ENCODE results near the gene CAGE1. TPM values are rescaled to one million over a fixed set of nuclear protein-coding genes. Genes with fewer than 3 reads are reported as not detected.
"Not testable (repeated sequence)": the region's sequence is repeated elsewhere in the genome, so short reads cannot be mapped to it uniquely, and the experiment has no call there.

CAGE1 gene
- total RNA-seq, 2 experiments from 2014 or later = 0.12 to 0.22 TPM

- H3K36me3 Mint-ChIP-seq; POLR2A ChIA-PET; CTCF ChIA-PET; H3K4me1 Mint-ChIP-seq (ENCODE audit: low read depth); H3K4me3 Mint-ChIP-seq; intact Hi-C loops (cut with micrococcal nuclease); H3K27ac Mint-ChIP-seq; H3K9me3 Mint-ChIP-seq; DNase-seq: not testable (repeated sequence)
- peaks cover 15% of the 10 kb centered on the region for H3K27me3 Mint-ChIP-seq
Measured at GRCh38 chr6:7344773-7345450, 44.6 kb downstream of the CAGE1 start.

DNA sequence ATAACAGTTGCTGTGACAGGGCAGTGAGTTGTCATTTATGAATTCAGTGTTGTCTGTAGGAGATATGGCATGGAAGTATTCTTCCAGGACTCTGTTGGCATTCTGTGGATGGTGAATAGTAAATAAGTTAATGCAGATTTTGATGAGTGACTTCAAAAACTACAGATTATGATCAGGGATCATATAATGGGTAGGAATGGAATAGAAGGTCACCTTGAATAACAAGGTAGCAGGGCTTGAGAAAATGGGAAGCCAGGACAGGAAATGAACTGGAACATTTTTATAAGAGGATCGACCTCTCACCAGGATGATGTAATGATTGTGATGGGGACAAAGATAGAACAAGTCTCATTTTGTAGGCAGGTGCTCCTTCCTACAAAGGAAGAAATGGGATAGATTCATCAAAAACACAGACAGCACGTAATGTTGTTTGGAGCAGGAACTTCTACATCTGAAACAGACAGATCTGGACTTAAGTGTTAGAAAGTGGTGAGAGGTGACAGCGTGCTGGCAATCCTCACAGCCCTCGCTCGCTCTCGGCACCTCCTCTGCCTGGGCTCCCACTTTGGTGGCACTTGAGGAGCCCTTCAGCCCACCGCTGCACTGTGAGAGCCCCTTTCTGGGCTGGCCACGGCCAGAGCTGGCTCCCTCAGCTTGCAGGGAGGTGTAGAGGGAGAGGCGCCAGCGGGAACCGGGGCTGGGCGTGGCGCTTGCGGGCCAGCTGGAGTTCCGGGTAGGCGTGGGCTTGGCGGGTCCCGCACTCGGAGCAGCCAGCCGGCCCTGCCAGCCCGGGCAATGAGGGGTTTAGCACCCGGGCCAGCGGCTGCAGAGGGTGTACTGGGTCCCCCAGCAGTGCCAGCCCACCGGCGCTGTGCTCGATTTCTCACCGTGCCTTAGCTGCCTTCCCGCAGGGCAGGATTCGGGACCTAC lies 45.7 kb downstream of the CAGE1 start:
- Mint-ChIP-seq H3K4me3 (no peak overlapping the region), H3K27me3 (peaks cover 11% of the 10 kb centered on the region), H3K36me3 (no peaks in the 10 kb centered on the region), H3K4me1 (ENCODE audit: low read depth) (no peaks in the 10 kb centered on the region), H3K27ac (no peak overlapping the region), H3K9me3 (no peaks in the 10 kb centered on the region)
- CTCF ChIA-PET = no interaction called here
- POLR2A ChIA-PET = no interaction called here
- no peak for DNase-seq
- intact Hi-C loops (cut with micrococcal nuclease) = no loop called here

GRCh38 chr6:7341989-7342742 lies 47.4 kb downstream of the CAGE1 start:
- H3K4me1 Mint-ChIP-seq (ENCODE audit: low read depth) = no peaks in the 10 kb centered on the region
- no peaks in the 10 kb centered on the region for H3K9me3 Mint-ChIP-seq
- no peak overlapping the region for H3K27ac Mint-ChIP-seq
- ChIA-PET CTCF (no interaction called here), POLR2A (no interaction called here)
- intact Hi-C loops (cut with micrococcal nuclease) = no loop called here
- H3K27me3 Mint-ChIP-seq = peaks cover 6% of the 10 kb centered on the region
- H3K4me3 Mint-ChIP-seq = no peak overlapping the region
- no peaks in the 10 kb centered on the region for H3K36me3 Mint-ChIP-seq
- DNase-seq = no peak

DNA sequence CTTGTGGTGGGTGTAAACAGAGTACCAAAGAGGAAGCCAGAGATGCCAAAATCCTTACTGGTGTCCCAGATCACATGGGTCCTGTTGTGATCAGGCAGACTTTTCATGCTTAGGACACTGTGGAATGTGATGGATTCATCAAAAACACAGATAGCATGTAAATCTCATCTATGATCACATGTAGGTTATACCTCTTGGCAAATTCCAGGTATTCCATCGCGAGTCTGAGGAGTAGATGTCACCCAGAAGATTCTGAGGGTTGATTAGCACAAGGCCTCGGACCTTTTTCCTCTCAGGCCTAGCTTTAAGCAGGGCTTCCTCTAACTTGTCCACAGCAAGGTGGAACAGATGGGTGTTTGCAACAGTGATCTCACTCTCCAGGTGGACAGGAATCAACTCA lies 48.3 kb downstream of the CAGE1 start:
- DNase-seq = no peak
- Mint-ChIP-seq H3K27ac (no peak overlapping the region), H3K4me3 (no peak overlapping the region), H3K9me3 (no peaks in the 10 kb centered on the region), H3K27me3 (peaks cover 6% of the 10 kb centered on the region), H3K4me1 (ENCODE audit: low read depth) (no peaks in the 10 kb centered on the region), H3K36me3 (no peaks in the 10 kb centered on the region)
- ChIA-PET POLR2A (no interaction called here), CTCF (interaction anchor here (0.7 to 1.1 kb wide), 2 partner anchors 48 to 66 kb away, joined by 3 read pairs; partner anchors contain the start of genes CAGE1 and RIOK1)
- intact Hi-C loops (cut with micrococcal nuclease) = no loop called here

- CTCF ChIA-PET = interaction anchor here (0.9 to 1.2 kb wide), 2 partner anchors 39 to 64 kb away, joined by 3 to 8 read pairs; no protein-coding TSS in a partner anchor
- H3K27ac Mint-ChIP-seq; DNase-seq; H3K36me3 Mint-ChIP-seq; POLR2A ChIA-PET; intact Hi-C loops (cut with micrococcal nuclease); H3K9me3 Mint-ChIP-seq; H3K4me3 Mint-ChIP-seq; H3K27me3 Mint-ChIP-seq; H3K4me1 Mint-ChIP-seq (ENCODE audit: low read depth): not testable (repeated sequence)
Measured at GRCh38 chr6:7339007-7339732, 50.4 kb downstream of the CAGE1 start.

- Mint-ChIP-seq H3K36me3 (no peaks in the 10 kb centered on the region), H3K4me1 (ENCODE audit: low read depth) (no peaks in the 10 kb centered on the region), H3K27me3 (no peaks in the 10 kb centered on the region), H3K4me3 (no peak overlapping the region), H3K27ac (no peak overlapping the region), H3K9me3 (no peaks in the 10 kb centered on the region)
- intact Hi-C loops (cut with micrococcal nuclease) = no loop called here
- POLR2A ChIA-PET = no interaction called here
- no peak for DNase-seq
- CTCF ChIA-PET = interaction anchor here (0.7 kb wide), 1 partner anchor 13 kb away, joined by 4 read pairs; no protein-coding TSS in a partner anchor
Measured at GRCh38 chr6:7338031-7338430, 51.5 kb downstream of the CAGE1 start.

DNA sequence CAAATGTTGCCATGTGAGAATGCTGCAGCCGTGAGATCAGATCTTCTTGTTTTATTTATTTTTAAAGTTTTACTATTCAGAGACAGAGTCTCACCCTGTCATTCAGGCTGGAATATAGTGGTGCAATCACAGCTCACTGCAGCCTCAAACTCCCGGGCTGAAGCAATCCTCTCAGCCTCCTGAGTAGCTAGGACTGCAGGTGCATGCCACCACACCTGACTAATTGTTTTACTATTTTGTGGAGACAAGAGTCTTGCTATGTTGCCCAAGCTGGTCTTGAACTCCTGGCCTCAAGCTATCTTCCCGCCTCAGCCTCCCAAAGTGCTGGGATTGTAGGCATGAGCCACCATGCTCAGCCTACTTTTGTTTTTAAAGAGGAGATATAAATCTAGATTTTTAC lies 54.0 kb downstream of the CAGE1 start:
- Mint-ChIP-seq H3K36me3 (no peaks in the 10 kb centered on the region), H3K9me3 (no peaks in the 10 kb centered on the region), H3K4me1 (ENCODE audit: low read depth) (no peaks in the 10 kb centered on the region), H3K4me3 (no peak overlapping the region), H3K27me3 (no peaks in the 10 kb centered on the region), H3K27ac (no peak overlapping the region)
- intact Hi-C loops (cut with micrococcal nuclease) = no loop called here
- no peak for DNase-seq
- ChIA-PET POLR2A (no interaction called here), CTCF (no interaction called here)

DNA sequence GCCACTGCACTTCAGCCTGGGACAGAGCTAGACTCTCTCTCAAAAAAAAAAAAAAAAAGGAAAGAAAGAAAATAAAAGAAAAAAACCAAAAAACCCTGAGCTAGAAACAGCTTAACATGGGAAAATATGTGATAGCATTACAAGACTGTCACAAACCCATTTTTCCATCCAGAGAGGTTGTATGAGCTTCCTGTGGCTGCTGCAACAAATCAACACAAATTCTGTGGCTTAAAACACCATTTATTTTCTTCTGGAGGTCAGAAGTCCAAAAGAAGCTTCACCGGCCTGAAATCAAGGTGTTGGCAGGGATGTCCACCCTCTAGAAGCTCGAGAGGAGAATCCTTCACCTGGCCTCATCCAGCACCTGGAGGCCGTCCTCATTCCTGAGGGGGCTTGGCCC lies 54.9 kb downstream of the CAGE1 start:
- POLR2A ChIA-PET = interaction anchor here (0.7 kb wide), 1 partner anchor 49 kb away, joined by 3 read pairs; no protein-coding TSS in a partner anchor
- Mint-ChIP-seq H3K9me3 (no peaks in the 10 kb centered on the region), H3K27me3 (no peaks in the 10 kb centered on the region), H3K36me3 (no peaks in the 10 kb centered on the region), H3K4me1 (ENCODE audit: low read depth) (no peaks in the 10 kb centered on the region), H3K27ac (no peak overlapping the region), H3K4me3 (no peak overlapping the region)
- intact Hi-C loops (cut with micrococcal nuclease) = no loop called here
- no peak for DNase-seq
- CTCF ChIA-PET = no interaction called here

DNA sequence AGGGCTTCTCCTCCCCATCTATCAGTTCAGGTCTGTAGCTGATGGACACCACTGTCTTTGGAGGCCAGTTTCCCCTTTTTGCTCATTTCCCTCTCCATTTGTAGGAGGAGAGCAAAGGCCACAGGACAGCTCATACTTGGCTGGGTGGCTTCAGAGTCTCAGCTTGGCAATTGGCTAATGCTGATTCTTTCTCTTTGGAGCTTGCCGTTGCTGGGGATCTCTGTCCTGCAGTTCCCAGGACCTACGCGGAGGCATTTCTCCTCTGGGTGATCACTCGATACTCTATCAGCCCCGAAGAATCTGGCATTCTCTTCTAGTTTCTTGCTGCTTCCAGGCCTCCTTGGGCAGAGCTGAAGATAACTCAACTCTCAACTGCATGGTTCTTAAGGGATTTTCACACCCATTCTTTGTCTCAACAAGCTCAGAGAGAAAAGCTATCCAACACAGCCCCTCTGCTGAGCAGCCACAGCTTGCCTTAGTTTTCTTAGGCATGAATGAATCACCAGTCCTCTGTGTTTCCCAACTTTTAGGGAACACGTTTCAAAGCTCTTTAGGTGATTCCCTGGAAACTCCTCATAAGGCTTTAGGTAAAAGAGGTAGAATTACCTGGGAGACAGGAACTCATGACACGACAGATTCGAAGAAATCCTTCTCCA lies 57.3 kb downstream of the CAGE1 start:
- Mint-ChIP-seq H3K4me1 (ENCODE audit: low read depth) (no peaks in the 10 kb centered on the region), H3K27me3 (peaks cover 2% of the 10 kb centered on the region), H3K27ac (no peak overlapping the region), H3K4me3 (no peak overlapping the region), H3K36me3 (no peaks in the 10 kb centered on the region), H3K9me3 (no peaks in the 10 kb centered on the region)
- CTCF ChIA-PET = no interaction called here
- no peak for DNase-seq
- intact Hi-C loops (cut with micrococcal nuclease) = no loop called here
- POLR2A ChIA-PET = no interaction called here

GRCh38 chr6:7331452-7331851 lies 58.1 kb downstream of the CAGE1 start:
- Mint-ChIP-seq H3K27me3 (peaks cover 2% of the 10 kb centered on the region), H3K9me3 (no peaks in the 10 kb centered on the region), H3K4me1 (ENCODE audit: low read depth) (no peaks in the 10 kb centered on the region), H3K36me3 (no peaks in the 10 kb centered on the region), H3K4me3 (no peak overlapping the region), H3K27ac (no peak overlapping the region)
- CTCF ChIA-PET = interaction anchor here (0.6 kb wide), 1 partner anchor 566 kb away, joined by 3 read pairs; no protein-coding TSS in a partner anchor
- POLR2A ChIA-PET = no interaction called here
- no peak for DNase-seq
- intact Hi-C loops (cut with micrococcal nuclease) = no loop called here

DNA sequence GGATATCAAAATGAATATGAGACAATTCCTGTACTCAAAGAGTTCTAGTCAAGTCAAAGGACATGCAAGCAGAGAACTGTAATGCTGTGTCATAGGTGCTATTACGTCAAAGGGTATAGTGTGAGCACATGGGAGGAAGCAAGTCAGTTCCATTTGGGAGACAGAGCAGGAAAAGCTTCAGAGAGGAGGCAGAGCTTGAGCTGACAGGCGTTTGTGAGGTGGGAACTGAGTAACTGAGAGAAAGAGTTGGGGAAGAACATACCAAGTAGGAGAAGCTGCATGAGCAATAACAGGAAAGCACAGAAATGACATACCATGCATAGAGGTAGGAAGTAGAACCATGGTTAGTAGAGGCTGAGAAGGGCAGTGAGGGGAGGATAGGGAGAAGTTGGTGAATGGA lies 61.3 kb downstream of the CAGE1 start:
- no peak for DNase-seq
- H3K4me1 Mint-ChIP-seq (ENCODE audit: low read depth) = no peaks in the 10 kb centered on the region
- no peak overlapping the region for H3K27ac Mint-ChIP-seq
- no peak overlapping the region for H3K4me3 Mint-ChIP-seq
- H3K36me3 Mint-ChIP-seq = peaks cover 2% of the 10 kb centered on the region
- ChIA-PET CTCF (no interaction called here), POLR2A (interaction anchor here (0.9 kb wide), 1 partner anchor 62 kb away, joined by 4 read pairs; the partner anchor contains the start of genes CAGE1 and RIOK1)
- intact Hi-C loops (cut with micrococcal nuclease) = no loop called here
- H3K9me3 Mint-ChIP-seq = no peaks in the 10 kb centered on the region
- H3K27me3 Mint-ChIP-seq = peaks cover 4% of the 10 kb centered on the region

All from activated CD4-positive, alpha-beta memory T cell treated with anti-CD3 and anti-CD28 coated beads for 36 hours (primary cell).